LNCaP clone FGC (cell line): ENCODE data around the gene B3GAT1.
A peak's percentile ranks its signal among the peaks of the same experiment; 100 is the strongest.

Experiments
- DNase-seq: peaks from one replicate; pipeline ENCODE4 v3.0.0-alpha.2; 2011; ENCODE audit warnings: low read depth
- H3K4me3 ChIP-seq: 2 replicates; pipeline ENCODE4 v1.5.1; 2011; ENCODE audit warnings: mild to moderate bottlenecking, low read depth, low read length, control low read depth
- TF ChIP-seq, protein P1 (sequence below): IDR thresholded peaks from 2 replicates; pipeline ENCODE4 v1.5.1; 2012; ENCODE audit warnings: mild to moderate bottlenecking; ENCODE audit not compliant: control insufficient read depth, insufficient read depth; ENCODE audit errors: extremely low read depth

B3GAT1 gene

DNA sequence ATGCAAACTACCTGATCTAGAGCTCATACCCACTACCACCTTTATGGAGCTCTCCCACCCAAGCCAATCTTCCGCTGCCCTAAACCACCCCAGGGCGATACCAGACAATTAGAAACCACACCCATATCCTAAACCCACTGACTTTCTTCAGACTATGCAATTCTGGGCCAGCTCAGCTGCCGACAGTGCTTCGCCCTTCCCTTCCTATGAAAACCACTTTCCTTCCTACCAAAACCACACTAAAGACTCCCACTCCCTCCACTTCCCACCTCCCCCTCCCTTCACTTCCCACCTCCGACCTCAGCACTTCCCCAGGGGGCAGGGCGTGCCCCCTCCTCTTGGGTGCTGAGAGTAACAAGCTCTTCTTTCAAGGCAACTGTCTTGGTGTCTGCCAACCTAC lies 25.1 kb downstream of the B3GAT1 start:
- DNase-seq, result no peak
- H3K4me3 ChIP-seq, result no peak overlapping the region
- TF ChIP-seq, protein P1, sequence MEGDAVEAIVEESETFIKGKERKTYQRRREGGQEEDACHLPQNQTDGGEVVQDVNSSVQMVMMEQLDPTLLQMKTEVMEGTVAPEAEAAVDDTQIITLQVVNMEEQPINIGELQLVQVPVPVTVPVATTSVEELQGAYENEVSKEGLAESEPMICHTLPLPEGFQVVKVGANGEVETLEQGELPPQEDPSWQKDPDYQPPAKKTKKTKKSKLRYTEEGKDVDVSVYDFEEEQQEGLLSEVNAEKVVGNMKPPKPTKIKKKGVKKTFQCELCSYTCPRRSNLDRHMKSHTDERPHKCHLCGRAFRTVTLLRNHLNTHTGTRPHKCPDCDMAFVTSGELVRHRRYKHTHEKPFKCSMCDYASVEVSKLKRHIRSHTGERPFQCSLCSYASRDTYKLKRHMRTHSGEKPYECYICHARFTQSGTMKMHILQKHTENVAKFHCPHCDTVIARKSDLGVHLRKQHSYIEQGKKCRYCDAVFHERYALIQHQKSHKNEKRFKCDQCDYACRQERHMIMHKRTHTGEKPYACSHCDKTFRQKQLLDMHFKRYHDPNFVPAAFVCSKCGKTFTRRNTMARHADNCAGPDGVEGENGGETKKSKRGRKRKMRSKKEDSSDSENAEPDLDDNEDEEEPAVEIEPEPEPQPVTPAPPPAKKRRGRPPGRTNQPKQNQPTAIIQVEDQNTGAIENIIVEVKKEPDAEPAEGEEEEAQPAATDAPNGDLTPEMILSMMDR, result no peak

DNA sequence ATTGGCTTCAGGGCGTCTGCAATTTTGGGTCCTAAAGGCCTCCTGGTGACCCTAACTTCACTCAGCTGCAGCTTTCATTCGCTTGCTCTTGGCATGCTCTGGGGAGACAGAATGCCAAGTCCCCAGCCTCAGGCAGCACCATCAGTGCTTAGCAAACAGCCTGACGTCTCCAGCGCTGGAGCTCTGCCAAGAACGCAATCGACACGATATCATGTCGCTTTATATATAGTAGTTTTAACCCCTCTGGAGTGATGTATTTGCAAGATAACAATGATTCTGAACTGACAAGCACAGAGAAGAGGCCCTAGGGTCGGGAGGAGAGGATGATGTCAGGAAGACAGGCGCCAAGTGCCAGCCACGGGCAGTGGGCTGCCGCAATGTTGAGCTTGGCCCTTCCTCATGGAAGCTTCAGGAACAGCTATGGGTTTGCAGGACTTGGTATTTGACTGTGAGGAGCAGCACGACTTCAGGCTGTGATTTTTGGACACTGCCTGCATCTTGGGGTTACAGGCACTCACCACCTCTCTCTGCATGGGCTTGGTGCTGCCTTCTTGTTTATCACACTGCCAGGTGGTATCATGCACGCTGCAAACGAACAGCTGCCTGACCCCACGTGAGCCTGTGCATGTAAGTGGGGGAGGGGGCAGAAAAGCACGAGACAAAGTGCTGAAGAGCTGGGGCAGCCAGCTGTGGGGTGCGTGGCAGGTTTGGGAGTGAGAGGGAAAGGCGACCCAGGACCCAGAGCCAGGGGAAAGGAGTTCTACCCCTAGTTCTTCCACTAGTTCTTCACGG lies 26.1 kb downstream of the B3GAT1 start:
- no peak overlapping the region for H3K4me3 ChIP-seq
- DNase-seq, result peak; percentile 50
- TF ChIP-seq, protein P1, result no peak

DNA sequence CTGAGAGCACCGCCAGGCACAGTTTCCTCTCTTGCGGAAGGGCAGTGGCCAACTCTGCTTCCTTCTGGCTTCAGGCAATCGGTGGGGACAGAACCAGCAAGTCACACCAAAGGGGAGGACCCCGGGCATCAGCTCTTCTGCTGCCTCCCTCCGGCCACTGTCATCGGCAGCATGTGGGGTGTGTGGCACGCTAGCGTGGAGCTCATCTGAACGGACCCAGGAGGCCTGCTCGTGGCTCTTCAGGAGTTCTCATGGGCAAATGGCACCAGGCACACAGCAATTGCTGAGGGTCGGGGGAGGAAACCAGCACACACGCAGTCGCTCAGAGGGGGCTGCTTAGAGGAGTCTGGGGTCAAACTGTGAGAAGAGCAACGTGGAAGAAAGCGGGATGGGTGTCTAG lies 26.9 kb downstream of the B3GAT1 start:
- no peak for DNase-seq
- TF ChIP-seq, protein P1, result no peak
- H3K4me3 ChIP-seq, result no peak overlapping the region

DNA sequence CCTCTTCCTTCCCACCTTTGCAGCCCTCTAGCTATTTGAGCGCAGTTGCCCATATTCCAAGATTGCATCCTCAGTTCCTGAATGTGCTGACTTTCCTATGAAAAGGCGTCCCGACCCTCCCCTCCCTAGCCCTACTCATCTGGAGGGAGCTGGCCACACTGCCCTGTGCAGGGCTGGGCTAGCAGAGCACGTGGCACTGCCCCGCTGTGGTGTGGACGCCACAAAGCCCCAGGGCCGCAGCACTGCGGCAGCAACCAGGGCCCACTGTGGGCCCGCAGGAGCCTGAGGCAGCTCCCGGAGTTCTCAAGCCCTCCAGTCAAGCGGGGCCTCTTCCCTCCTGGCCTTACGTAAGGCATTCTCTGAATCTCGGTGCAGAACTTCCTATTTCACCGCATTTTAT lies 27.6 kb downstream of the B3GAT1 start:
- no peak overlapping the region for H3K4me3 ChIP-seq
- DNase-seq, result no peak
- TF ChIP-seq, protein P1, result no peak

DNA sequence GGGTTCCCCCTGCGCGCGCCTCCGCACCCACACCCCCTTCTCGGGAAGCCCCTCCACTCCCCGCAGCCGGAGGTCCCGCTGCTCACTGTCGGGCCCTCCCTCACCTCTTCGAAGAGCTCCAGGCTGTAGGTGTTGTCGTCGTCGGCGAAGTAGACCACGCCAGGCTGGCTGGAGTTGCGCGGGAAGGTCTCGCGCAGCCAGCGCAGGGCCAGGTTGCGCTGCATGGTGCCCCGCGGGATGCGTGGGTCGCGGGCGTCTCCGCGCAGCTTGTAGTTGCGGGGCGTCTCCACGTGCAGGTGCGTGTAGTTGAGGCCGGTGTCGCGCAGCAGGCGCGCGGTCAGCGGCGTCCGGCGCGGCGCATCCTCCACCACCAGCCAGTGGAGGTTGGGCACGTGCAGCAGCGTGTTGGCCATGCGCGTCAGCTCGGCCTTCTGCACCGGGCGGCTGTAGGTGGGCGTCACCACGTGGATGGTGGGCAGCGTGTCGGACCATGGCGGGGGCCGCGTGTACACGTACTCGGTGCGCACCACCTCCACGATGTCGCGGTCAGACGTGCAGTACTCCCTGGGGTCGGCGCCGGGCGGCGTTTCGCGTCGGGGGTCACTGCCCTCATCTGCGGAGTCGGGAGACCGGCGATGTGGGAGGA lies 28.3 kb downstream of the B3GAT1 start:
- DNase-seq, result no peak
- no peak overlapping the region for H3K4me3 ChIP-seq
- TF ChIP-seq, protein P1, result no peak

DNA sequence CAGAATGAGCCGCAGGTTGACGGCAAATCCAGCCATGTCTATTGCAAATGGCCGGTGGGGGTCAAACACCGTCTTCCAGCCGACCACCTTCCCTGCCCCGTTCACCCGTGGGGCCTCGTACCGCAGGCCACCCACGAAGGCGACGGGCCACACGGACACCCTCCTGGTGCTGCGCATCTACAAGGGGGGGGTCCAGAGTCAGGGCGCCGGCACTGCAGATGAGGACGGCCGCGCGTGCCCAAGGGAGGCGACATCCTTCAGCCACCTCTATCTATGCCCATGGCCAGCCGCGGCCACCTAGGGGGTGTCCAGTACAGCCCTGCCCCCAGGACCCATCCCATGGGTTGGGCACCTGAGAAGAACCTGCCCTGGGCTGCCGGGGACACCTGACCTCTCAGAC lies 29.2 kb downstream of the B3GAT1 start:
- no peak overlapping the region for H3K4me3 ChIP-seq
- no peak for DNase-seq
- TF ChIP-seq, protein P1, result no peak
